Measurements from ENCODE around the gene PGAP6.
"Not testable (repeated sequence)": the region's sequence is repeated elsewhere in the genome, so short reads cannot be mapped to it uniquely, and the experiment has no call there.

The PGAP6 gene

GRCh38 chr16:352547-353403, 29.0 kb downstream of the PGAP6 start, which contains the start of gene AXIN1:
TSS of gene AXIN1 (minus strand) at chr16:352723. CDS start at chr16:347025, 5,698 bp downstream.
- peak; percentile 100 for DNase-seq (ENCODE audit: low read depth in 1 of 2, low spot score in 1 of 2)

- peak in 1 of 2 donors; percentile 22 for DNase-seq (ENCODE audit: low read depth in 1 of 2, low spot score in 1 of 2)
Measured at GRCh38 chr16:351804-352520, 29.8 kb downstream of the PGAP6 start.

- no peak for DNase-seq (ENCODE audit: low read depth in 1 of 2, low spot score in 1 of 2)
Measured at GRCh38 chr16:350203-350602, 31.6 kb downstream of the PGAP6 start.

- no peak for DNase-seq (ENCODE audit: low read depth in 1 of 2, low spot score in 1 of 2)
Measured at GRCh38 chr16:349211-349610, 32.6 kb downstream of the PGAP6 start.

- DNase-seq (ENCODE audit: low read depth in 1 of 2, low spot score in 1 of 2): not testable (repeated sequence)
Measured at GRCh38 chr16:348495-348894, 33.3 kb downstream of the PGAP6 start.

GRCh38 chr16:347203-347602, 34.6 kb downstream of the PGAP6 start:
- no peak for DNase-seq (ENCODE audit: low read depth in 1 of 2, low spot score in 1 of 2)

- DNase-seq (ENCODE audit: low read depth in 1 of 2, low spot score in 1 of 2): no peak
Measured at GRCh38 chr16:346587-346986, 35.2 kb downstream of the PGAP6 start.

GRCh38 chr16:345772-346171, 36.0 kb downstream of the PGAP6 start:
- DNase-seq (ENCODE audit: low read depth in 1 of 2, low spot score in 1 of 2): no peak

- no peak for DNase-seq (ENCODE audit: low read depth in 1 of 2, low spot score in 1 of 2)
Measured at GRCh38 chr16:342455-343213, 39.1 kb downstream of the PGAP6 start.

- DNase-seq (ENCODE audit: low read depth in 1 of 2, low spot score in 1 of 2): not testable (repeated sequence)
Measured at GRCh38 chr16:341974-342336, 39.8 kb downstream of the PGAP6 start.

- not testable (repeated sequence) for DNase-seq (ENCODE audit: low read depth in 1 of 2, low spot score in 1 of 2)
Measured at GRCh38 chr16:341095-341973, 40.4 kb downstream of the PGAP6 start.

- DNase-seq (ENCODE audit: low read depth in 1 of 2, low spot score in 1 of 2): no peak
Measured at GRCh38 chr16:340370-341091, 41.2 kb downstream of the PGAP6 start.

GRCh38 chr16:339680-340079, 42.1 kb downstream of the PGAP6 start:
- no peak for DNase-seq (ENCODE audit: low read depth in 1 of 2, low spot score in 1 of 2)

GRCh38 chr16:337975-338575, 43.7 kb downstream of the PGAP6 start:
- DNase-seq (ENCODE audit: low read depth in 1 of 2, low spot score in 1 of 2): no peak

GRCh38 chr16:337437-337836, 44.3 kb downstream of the PGAP6 start:
- no peak for DNase-seq (ENCODE audit: low read depth in 1 of 2, low spot score in 1 of 2)

- no peak for DNase-seq (ENCODE audit: low read depth in 1 of 2, low spot score in 1 of 2)
Measured at GRCh38 chr16:336269-336668, 45.5 kb downstream of the PGAP6 start.

GRCh38 chr16:334861-335632, 46.7 kb downstream of the PGAP6 start:
- not testable (repeated sequence) for DNase-seq (ENCODE audit: low read depth in 1 of 2, low spot score in 1 of 2)

GRCh38 chr16:334164-334832, 47.5 kb downstream of the PGAP6 start:
- DNase-seq (ENCODE audit: low read depth in 1 of 2, low spot score in 1 of 2): not testable (repeated sequence)
